Ascending aorta (tissue), 2 donors: Measurements from ENCODE around the gene RASSF10. TPM values are rescaled to one million over a fixed set of nuclear protein-coding genes. Genes with fewer than 3 reads are reported as not detected.
"Not testable (repeated sequence)": the region's sequence is repeated elsewhere in the genome, so short reads cannot be mapped to it uniquely, and the experiment has no call there.

Experiments used
- DNase-seq, 2 donors: peaks; one replicate each; pipeline ENCODE4 v3.0.0-alpha.2; 2019; ENCODE audit warnings: low spot score in 2 of 2
- H3K27ac ChIP-seq, 2 donors: fragments of 200-600 bp; sonication (generic); one replicate each; pipeline ENCODE4 v1.5.1; 2016 to 2017; ENCODE audit warnings: mild to moderate bottlenecking in 1 of 2
- H3K27me3 ChIP-seq: fragments of 200-600 bp; sonication (generic); one replicate; pipeline ENCODE4 v1.5.1; 2017
- H3K36me3 ChIP-seq, 2 donors: fragments of 200-600 bp; sonication (generic); one replicate each; pipeline ENCODE4 v1.5.1; 2016
- H3K4me1 ChIP-seq, 2 donors: fragments of 200-600 bp; sonication (generic); one replicate each; pipeline ENCODE4 v1.5.1; 2016 to 2017; ENCODE audit warnings: mild to moderate bottlenecking in 1 of 2
- H3K4me3 ChIP-seq, 2 donors: fragments of 200-600 bp; sonication (generic); one replicate each; pipeline ENCODE4 v1.5.1; 2016 to 2017; ENCODE audit warnings: mild to moderate bottlenecking in 1 of 2
- H3K9me3 ChIP-seq, 2 donors: fragments of 200-600 bp; sonication (generic); one replicate each; pipeline ENCODE4 v1.5.1; 2016
- intact Hi-C: fragments of 100-400 bp; cut with DNase I; formaldehyde crosslinking; loops from one replicate; pipeline ENCODE4 v1.15.1; 2023
- total RNA-seq: library from RNA; depleted of rRNA; stranded (reverse); fragments of >200 nt; gene quantifications from one replicate; pipeline ENCODE4 v1.1.0, GENCODE V29; 2016
- TF ChIP-seq, protein P1 (sequence below), 3 experiments: fragments of 200-600 bp in 2 of 3; fragments of 450-650 bp in 1 of 3; sonication (generic) in 2 of 3; IDR thresholded peaks; one replicate each; pipeline ENCODE4 v1.5.1; 2016 to 2019; ENCODE audit warnings: antibody characterized with exemption in 3 of 3, mild to moderate bottlenecking in 1 of 3, moderate library complexity in 1 of 3

The RASSF10 gene
- total RNA-seq, 1 donor from 2014 or later, result not detected

GRCh38 chr11:13038366-13038765 is 29.2 kb downstream of the RASSF10 start:
- Histone ChIP-seq H3K36me3 (no peaks in the 10 kb centered on the region), H3K27ac (no peak overlapping the region), H3K4me3 (no peak overlapping the region), H3K4me1 (no peaks in the 10 kb centered on the region), H3K27me3 (no peaks in the 10 kb centered on the region), H3K9me3 (no peaks in the 10 kb centered on the region)
- TF ChIP-seq, protein P1, sequence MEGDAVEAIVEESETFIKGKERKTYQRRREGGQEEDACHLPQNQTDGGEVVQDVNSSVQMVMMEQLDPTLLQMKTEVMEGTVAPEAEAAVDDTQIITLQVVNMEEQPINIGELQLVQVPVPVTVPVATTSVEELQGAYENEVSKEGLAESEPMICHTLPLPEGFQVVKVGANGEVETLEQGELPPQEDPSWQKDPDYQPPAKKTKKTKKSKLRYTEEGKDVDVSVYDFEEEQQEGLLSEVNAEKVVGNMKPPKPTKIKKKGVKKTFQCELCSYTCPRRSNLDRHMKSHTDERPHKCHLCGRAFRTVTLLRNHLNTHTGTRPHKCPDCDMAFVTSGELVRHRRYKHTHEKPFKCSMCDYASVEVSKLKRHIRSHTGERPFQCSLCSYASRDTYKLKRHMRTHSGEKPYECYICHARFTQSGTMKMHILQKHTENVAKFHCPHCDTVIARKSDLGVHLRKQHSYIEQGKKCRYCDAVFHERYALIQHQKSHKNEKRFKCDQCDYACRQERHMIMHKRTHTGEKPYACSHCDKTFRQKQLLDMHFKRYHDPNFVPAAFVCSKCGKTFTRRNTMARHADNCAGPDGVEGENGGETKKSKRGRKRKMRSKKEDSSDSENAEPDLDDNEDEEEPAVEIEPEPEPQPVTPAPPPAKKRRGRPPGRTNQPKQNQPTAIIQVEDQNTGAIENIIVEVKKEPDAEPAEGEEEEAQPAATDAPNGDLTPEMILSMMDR (IDR thresholded peaks at IDR 0.05), result no peak
- DNase-seq, result no peak
- intact Hi-C loops, result no loop called here

DNA sequence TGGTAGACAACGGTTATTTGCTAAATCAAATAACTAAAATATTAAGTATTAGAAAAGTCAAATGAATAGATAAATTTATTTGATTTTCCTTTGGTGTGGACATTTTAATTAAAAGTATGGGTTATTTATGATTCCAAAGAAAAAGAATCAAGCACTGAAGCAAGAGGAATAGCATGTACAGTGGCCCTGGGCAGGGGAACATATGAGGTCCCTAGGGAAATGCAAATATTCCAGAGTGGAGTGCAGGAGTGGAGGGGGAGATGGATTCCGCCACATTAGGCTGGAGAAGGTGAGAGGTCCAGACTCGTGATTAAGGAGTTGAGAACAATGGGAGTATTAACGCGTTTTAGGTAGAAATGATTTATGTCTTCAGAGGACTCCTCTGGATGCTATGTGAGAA is 30.0 kb downstream of the RASSF10 start:
- TF ChIP-seq, protein P1 (IDR thresholded peaks at IDR 0.05), result no peak
- Histone ChIP-seq H3K36me3 (no peaks in the 10 kb centered on the region), H3K27me3 (no peaks in the 10 kb centered on the region), H3K4me3 (no peak overlapping the region), H3K4me1 (no peaks in the 10 kb centered on the region), H3K9me3 (no peaks in the 10 kb centered on the region), H3K27ac (no peak overlapping the region)
- DNase-seq, result no peak
- intact Hi-C loops, result no loop called here

DNA sequence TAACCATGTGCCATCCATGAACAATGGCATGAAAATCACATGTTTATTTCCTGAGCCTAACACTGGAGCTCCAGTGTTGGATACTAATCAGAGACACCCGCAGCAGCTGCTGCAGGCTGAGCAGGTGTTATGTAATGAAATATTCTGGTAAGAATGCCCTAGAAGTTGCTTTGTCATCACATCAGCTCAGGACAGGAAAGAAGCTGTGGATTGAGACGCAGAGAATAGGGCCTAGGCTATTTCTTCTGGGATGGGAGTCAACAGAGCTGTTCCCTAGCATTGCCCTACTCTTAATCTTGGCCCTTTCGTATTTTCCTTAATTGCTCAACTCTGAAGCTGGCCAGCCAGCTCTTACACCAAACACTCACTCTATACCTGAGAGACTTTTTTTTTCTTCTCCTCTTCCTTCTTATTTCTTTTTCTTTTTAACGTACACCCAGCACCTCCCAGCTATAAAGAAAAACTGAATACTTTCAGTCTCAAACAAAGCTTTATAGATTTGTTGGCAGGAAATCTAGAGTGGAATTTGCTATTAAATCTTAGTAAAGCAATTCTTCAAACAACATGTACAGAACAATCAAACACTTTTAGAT is 31.9 kb downstream of the RASSF10 start:
- TF ChIP-seq, protein P1 (IDR thresholded peaks at IDR 0.05), result no peak
- no peaks in the 10 kb centered on the region for H3K9me3 ChIP-seq
- H3K36me3 ChIP-seq, result no peaks in the 10 kb centered on the region
- no peaks in the 10 kb centered on the region for H3K4me1 ChIP-seq
- no peak overlapping the region for H3K27ac ChIP-seq
- no peaks in the 10 kb centered on the region for H3K27me3 ChIP-seq
- intact Hi-C loops, result no loop called here
- no peak overlapping the region for H3K4me3 ChIP-seq
- DNase-seq, result no peak

DNA sequence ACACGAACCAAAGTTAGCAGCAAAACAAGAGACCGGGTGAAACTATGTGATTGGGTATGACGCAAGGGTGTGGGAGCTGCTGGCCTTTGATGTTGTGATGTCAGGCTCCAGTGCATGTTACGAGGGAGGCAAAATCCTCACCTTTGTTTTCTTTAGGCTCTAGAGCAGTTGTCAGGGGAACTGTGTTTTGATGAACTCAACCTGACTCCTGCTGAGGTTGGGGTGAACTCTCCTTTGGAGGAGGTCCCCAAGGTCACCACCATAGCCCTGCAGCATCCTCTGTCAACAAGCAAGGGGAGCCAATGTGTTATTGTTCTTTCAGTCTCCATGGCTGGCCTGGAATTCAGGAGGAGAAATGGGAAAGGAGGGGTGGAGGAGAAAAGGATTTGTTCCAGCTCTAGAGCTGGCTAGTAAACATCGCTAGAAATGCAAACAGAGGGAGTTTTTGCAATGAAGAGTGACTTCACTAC is 33.8 kb downstream of the RASSF10 start:
- no peaks in the 10 kb centered on the region for H3K9me3 ChIP-seq
- H3K36me3 ChIP-seq, result no peaks in the 10 kb centered on the region
- H3K27ac ChIP-seq, result no peak overlapping the region
- no peaks in the 10 kb centered on the region for H3K27me3 ChIP-seq
- TF ChIP-seq, protein P1 (IDR thresholded peaks at IDR 0.05), result no peak
- H3K4me1 ChIP-seq, result no peaks in the 10 kb centered on the region
- no peak for DNase-seq
- intact Hi-C loops, result no loop called here
- H3K4me3 ChIP-seq, result no peak overlapping the region

GRCh38 chr11:13043912-13044628 is 35.0 kb downstream of the RASSF10 start:
- H3K36me3 ChIP-seq, result no peaks in the 10 kb centered on the region
- no peaks in the 10 kb centered on the region for H3K27me3 ChIP-seq
- no peak overlapping the region for H3K4me3 ChIP-seq
- no peak overlapping the region for H3K27ac ChIP-seq
- no peaks in the 10 kb centered on the region for H3K4me1 ChIP-seq
- no peaks in the 10 kb centered on the region for H3K9me3 ChIP-seq
- no peak for DNase-seq
- intact Hi-C loops, result no loop called here
- TF ChIP-seq, protein P1 (IDR thresholded peaks at IDR 0.05), result no peak

DNA sequence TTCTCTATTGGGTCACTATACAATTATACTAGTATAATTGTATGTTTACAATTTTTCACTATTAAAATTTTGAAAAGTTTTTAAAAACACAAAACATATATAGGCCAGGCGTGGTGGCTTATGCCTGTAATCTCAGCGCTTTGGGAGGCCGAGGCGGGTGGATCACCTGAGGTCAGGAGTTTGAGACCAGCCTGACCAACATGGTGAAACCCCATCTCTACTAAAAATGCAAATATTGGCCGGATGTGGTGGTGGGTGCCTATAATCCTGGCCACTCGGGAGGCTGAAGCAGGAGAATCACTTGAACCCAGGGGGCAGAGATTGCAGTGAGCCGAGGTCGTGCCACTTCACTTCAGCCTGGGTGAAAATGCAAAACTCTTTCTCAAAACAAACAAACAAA is 36.0 kb downstream of the RASSF10 start:
- DNase-seq, H3K4me3 ChIP-seq, intact Hi-C loops, H3K36me3 ChIP-seq, H3K27ac ChIP-seq, H3K9me3 ChIP-seq, H3K4me1 ChIP-seq, H3K27me3 ChIP-seq: not testable (repeated sequence)
